Prostate gland (tissue), 2 donors: Measurements from ENCODE around the gene PRDM7.
"Not testable (repeated sequence)": the region's sequence is repeated elsewhere in the genome, so short reads cannot be mapped to it uniquely, and the experiment has no call there.

Experiments
- POLR2A ChIP-seq: fragments of 450-650 bp; IDR thresholded peaks from one replicate; pipeline ENCODE4 v1.6.1; 2016; ENCODE audit warnings: antibody characterized with exemption, mild to moderate bottlenecking
- TF ChIP-seq, protein P1 (sequence below), 4 experiments: fragments of 200-600 bp in 2 of 4; fragments of 450-650 bp in 2 of 4; sonication (generic) in 2 of 4; IDR thresholded peaks; 1 replicate in 3 of 4; 2 replicates in 1 of 4; pipeline ENCODE4 v1.5.1; 2016 to 2019; ENCODE audit warnings: antibody characterized with exemption in 4 of 4, mild to moderate bottlenecking in 2 of 4, moderate library complexity in 2 of 4

- TF ChIP-seq, protein P1, sequence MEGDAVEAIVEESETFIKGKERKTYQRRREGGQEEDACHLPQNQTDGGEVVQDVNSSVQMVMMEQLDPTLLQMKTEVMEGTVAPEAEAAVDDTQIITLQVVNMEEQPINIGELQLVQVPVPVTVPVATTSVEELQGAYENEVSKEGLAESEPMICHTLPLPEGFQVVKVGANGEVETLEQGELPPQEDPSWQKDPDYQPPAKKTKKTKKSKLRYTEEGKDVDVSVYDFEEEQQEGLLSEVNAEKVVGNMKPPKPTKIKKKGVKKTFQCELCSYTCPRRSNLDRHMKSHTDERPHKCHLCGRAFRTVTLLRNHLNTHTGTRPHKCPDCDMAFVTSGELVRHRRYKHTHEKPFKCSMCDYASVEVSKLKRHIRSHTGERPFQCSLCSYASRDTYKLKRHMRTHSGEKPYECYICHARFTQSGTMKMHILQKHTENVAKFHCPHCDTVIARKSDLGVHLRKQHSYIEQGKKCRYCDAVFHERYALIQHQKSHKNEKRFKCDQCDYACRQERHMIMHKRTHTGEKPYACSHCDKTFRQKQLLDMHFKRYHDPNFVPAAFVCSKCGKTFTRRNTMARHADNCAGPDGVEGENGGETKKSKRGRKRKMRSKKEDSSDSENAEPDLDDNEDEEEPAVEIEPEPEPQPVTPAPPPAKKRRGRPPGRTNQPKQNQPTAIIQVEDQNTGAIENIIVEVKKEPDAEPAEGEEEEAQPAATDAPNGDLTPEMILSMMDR (IDR thresholded peaks at IDR 0.05) = not testable (repeated sequence)
- not testable (repeated sequence) for TF ChIP-seq POLR2A
These were observed 21.8 kb upstream of the PRDM7 start for GRCh38 chr16:90098936-90099335.
